NCI-H446 treated with DMSO at 0.1 percent for 48 hours (cell line): ENCODE results near the gene IQSEC3.

ENCODE experiments used
- DNase-seq: peaks from one replicate; lab custom pipeline; 2025; lab: John Stamatoyannopoulos, UW

The IQSEC3 gene

GRCh38 chr12:138898-139534 lies 72.4 kb downstream of the IQSEC3 start:
- DNase-seq, result no peak

GRCh38 chr12:139585-139984 lies 73.0 kb downstream of the IQSEC3 start:
- DNase-seq, result no peak

- no peak for DNase-seq
Observed at GRCh38 chr12:140162-140561, 73.6 kb downstream of the IQSEC3 start.

GRCh38 chr12:143964-144649 lies 77.5 kb downstream of the IQSEC3 start:
- no peak for DNase-seq

GRCh38 chr12:144650-145284 lies 78.2 kb downstream of the IQSEC3 start:
- DNase-seq, result no peak

GRCh38 chr12:145369-145960 lies 78.9 kb downstream of the IQSEC3 start:
- no peak for DNase-seq

GRCh38 chr12:147242-147641 lies 80.7 kb downstream of the IQSEC3 start:
- DNase-seq, result no peak

GRCh38 chr12:148676-149416 lies 82.3 kb downstream of the IQSEC3 start:
- DNase-seq, result no peak

GRCh38 chr12:151579-151978 lies 85.0 kb downstream of the IQSEC3 start:
- no peak for DNase-seq

GRCh38 chr12:152440-152839 lies 85.9 kb downstream of the IQSEC3 start:
- DNase-seq, result no peak

GRCh38 chr12:153080-153746 lies 86.6 kb downstream of the IQSEC3 start:
- no peak for DNase-seq

GRCh38 chr12:154058-154457 lies 87.5 kb downstream of the IQSEC3 start:
- no peak for DNase-seq

- DNase-seq, result no peak
Observed at GRCh38 chr12:155006-155405, 88.4 kb downstream of the IQSEC3 start.

GRCh38 chr12:155646-156045 lies 89.1 kb downstream of the IQSEC3 start:
- no peak for DNase-seq

- no peak for DNase-seq
Observed at GRCh38 chr12:156945-157344, 90.4 kb downstream of the IQSEC3 start.

- DNase-seq, result no peak
Observed at GRCh38 chr12:157644-158043, 91.1 kb downstream of the IQSEC3 start.

- no peak for DNase-seq
Observed at GRCh38 chr12:159156-159782, 92.7 kb downstream of the IQSEC3 start.

- DNase-seq, result no peak
Observed at GRCh38 chr12:160858-161257, 94.3 kb downstream of the IQSEC3 start.

- DNase-seq, result no peak
Observed at GRCh38 chr12:161823-162222, 95.3 kb downstream of the IQSEC3 start.

- DNase-seq, result no peak
Observed at GRCh38 chr12:162467-163307, 96.1 kb downstream of the IQSEC3 start.
